Lung (tissue), 16 donors: ENCODE results near the gene USP21. TPM values are rescaled to one million over a fixed set of nuclear protein-coding genes. Genes with fewer than 3 reads are reported as not detected.

Experiments
- ATAC-seq: fragments of 200-7000 bp; cut with Tn5 transposase; one replicate; pipeline ENCODE4 v1.9.1; 2020; ENCODE audit warnings: moderate number of reproducible peaks; ENCODE audit not compliant: insufficient read depth, low FRiP score
- DNase-seq, 3 donors: peaks; one replicate each; pipeline ENCODE4 v3.0.0-alpha.2; 2013 to 2017
- H3K27ac ChIP-seq, 2 donors: one replicate each; pipeline ENCODE4 v1.5.1; 2013; ENCODE audit warnings: mild to moderate bottlenecking in 2 of 2, moderate library complexity in 2 of 2, control low read depth in 1 of 2, inconsistent platforms in 1 of 2, low read depth in 1 of 2, low read length in 1 of 2
- H3K27me3 ChIP-seq, 3 donors: one replicate each; pipeline ENCODE4 v1.5.1; 2013; ENCODE audit warnings: low read length in 2 of 3; ENCODE audit not compliant: control insufficient read depth in 3 of 3, insufficient read depth in 3 of 3
- H3K36me3 ChIP-seq, 4 donors: one replicate each; pipeline ENCODE4 v1.5.1; 2013; ENCODE audit warnings: low read length in 4 of 4, mild to moderate bottlenecking in 1 of 4, moderate library complexity in 1 of 4; ENCODE audit not compliant: control insufficient read depth in 4 of 4, insufficient read depth in 4 of 4
- H3K4me1 ChIP-seq, 5 donors: one replicate each; pipeline ENCODE4 v1.5.1; 2013; ENCODE audit warnings: low read length in 5 of 5, mild to moderate bottlenecking in 2 of 5, moderate library complexity in 1 of 5; ENCODE audit not compliant: control insufficient read depth in 5 of 5, insufficient read depth in 5 of 5
- H3K4me3 ChIP-seq: one replicate; pipeline ENCODE4 v1.5.1; 2013; ENCODE audit warnings: mild to moderate bottlenecking, control low read depth, moderate library complexity
- H3K9ac ChIP-seq, 2 donors: one replicate each; pipeline ENCODE4 v1.5.1; 2013; ENCODE audit warnings: low read length in 2 of 2, control low read depth in 1 of 2; ENCODE audit not compliant: insufficient read depth in 1 of 2
- H3K9me3 ChIP-seq, 4 donors: one replicate each; pipeline ENCODE4 v1.5.1; 2013; ENCODE audit warnings: low read length in 3 of 4, mild to moderate bottlenecking in 1 of 4, moderate library complexity in 1 of 4; ENCODE audit not compliant: control insufficient read depth in 4 of 4, insufficient read depth in 3 of 4
- WGBS, 2 donors: extraction: QIAGEN DNeasy Blood & Tissue Kit; methylation state at CpG; one replicate each; pipeline ENCODE4 v1.1.7; 2013; 5-methylcytosine and 5-hydroxymethylcytosine counted together
- long read RNA-seq, 5 donors: transcript quantifications; one replicate each; lab custom pipeline, GENCODE V29; 2026
- polyA plus RNA-seq, 2 donors: library from polyadenylated mRNA; stranded (reverse); fragments of 200-250 nt; gene quantifications; one replicate each; pipeline ENCODE4 v1.2.1, GENCODE V29; 2013
- total RNA-seq, 2 donors: library from RNA; depleted of rRNA in 1 of 2; stranded (reverse); fragments of >200 nt in 1 of 2; gene quantifications; one replicate each; pipeline ENCODE4 v1.2.1, GENCODE V29; 2014 to 2021
- TF ChIP-seq, protein P1 (sequence below): IDR thresholded peaks from 2 replicates; pipeline ENCODE4 v1.5.1; 2012; ENCODE audit warnings: mild to moderate bottlenecking; ENCODE audit errors: control extremely low read depth, extremely low read depth
- donor health status: control.
- donor health status: control.
- donor health status: Bipolar disorder and iron deficiency.
- donor health status: healthy.
- donor health status: DM: yes; HTN: yes; CAD: no.

The USP21 gene, protein sequence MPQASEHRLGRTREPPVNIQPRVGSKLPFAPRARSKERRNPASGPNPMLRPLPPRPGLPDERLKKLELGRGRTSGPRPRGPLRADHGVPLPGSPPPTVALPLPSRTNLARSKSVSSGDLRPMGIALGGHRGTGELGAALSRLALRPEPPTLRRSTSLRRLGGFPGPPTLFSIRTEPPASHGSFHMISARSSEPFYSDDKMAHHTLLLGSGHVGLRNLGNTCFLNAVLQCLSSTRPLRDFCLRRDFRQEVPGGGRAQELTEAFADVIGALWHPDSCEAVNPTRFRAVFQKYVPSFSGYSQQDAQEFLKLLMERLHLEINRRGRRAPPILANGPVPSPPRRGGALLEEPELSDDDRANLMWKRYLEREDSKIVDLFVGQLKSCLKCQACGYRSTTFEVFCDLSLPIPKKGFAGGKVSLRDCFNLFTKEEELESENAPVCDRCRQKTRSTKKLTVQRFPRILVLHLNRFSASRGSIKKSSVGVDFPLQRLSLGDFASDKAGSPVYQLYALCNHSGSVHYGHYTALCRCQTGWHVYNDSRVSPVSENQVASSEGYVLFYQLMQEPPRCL
- total RNA-seq (10 to 100 TPM; 22.6 to 28.6 TPM), polyA plus RNA-seq (10 to 100 TPM; 18.2 to 19.9 TPM)
- long read RNA-seq, donor 1, transcript USP21-201 (13 exons, 2,195 nt), result major isoform, 12 of 14 reads
- long read RNA-seq, donor 1, partial matches to known transcripts, result 0 of 14 reads
- long read RNA-seq, donor 1, other reads (novel, unspliced or antisense), result 0 of 14 reads
- long read RNA-seq, donor 2, partial matches to known transcripts, result 0 of 2 reads
- long read RNA-seq, donor 2, other reads (novel, unspliced or antisense), result 0 of 2 reads
- long read RNA-seq, donor 3, partial matches to known transcripts, result 0 of 4 reads
- long read RNA-seq, donor 3, other reads (novel, unspliced or antisense), result 0 of 4 reads
- long read RNA-seq, donor 4, partial matches to known transcripts, result 0 of 3 reads
- long read RNA-seq, donor 4, other reads (novel, unspliced or antisense), result 0 of 3 reads
- long read RNA-seq, donor 5, transcript USP21-201 (13 exons, 2,195 nt), result major isoform, 5 of 9 reads
- long read RNA-seq, donor 5, partial matches to known transcripts, result 0 of 9 reads
- long read RNA-seq, donor 5, other reads (novel, unspliced or antisense), result 0 of 9 reads

DNA sequence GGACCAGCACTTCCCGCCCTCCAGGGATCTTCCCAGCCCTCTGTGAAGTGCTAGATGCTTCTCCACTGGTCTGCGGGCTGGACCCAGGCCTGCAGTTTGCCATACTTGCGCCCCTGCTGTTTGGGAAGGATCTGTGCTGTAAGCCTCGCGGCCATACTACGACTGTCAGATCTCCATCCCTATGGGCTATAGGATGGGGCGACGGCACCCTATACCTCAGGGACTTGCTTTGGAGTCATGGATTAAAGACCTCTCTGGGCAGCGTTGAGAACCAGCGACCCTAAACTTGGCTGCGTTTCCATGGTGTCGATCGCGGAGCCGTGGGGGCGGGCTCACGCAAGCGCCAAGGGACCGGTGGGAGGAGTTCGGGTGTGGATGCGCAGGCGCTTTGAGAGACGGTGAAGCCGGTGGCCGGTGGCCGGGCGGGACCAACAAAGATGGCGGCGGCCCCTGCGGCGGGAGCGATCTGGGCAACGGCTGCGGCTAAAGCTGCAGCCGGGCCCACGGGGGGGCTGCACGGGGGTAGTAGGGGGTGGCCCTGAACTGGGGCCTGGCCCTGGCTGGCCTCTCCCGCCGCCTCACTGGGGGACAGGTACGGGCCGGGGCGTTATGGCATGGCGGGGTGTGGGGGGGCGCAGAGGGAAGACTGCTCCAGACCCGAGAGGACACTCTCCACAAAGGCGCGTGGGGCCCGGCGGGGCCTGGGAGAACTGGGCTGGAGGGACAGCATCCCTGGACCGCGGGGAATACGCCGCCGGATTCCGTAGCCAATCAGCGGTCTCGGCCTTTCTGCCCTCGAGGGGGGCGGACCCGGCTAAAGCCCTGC, at the start of gene USP21:
USP21 (plus strand) TSS at position 414 of the 826 bp plus-strand sequence. CDS start 1,141 bp downstream, outside the sequence.
- peak; percentile 95 for ATAC-seq

DNA sequence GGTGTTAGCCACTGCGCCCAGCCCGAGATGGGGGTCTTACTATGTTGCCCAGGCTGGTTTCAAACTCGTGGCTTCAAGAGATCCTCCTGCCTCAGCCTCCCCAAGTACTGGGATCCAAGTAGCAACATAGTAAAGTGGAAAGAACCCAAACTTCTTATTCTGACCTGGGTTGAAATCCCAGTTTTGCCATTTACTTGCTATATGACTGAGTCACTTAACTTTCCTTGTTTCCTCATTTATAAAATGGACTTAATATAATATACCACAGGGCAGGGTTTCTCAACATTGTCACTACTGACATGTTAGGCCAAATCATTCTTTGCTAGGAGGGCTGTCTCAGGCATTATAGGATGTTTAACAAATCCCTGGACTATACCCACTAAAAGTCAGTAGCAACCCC, 48.2 kb upstream of the USP21 start:
- H3K27me3 ChIP-seq, result no peaks in the 10 kb centered on the region
- TF ChIP-seq, protein P1, sequence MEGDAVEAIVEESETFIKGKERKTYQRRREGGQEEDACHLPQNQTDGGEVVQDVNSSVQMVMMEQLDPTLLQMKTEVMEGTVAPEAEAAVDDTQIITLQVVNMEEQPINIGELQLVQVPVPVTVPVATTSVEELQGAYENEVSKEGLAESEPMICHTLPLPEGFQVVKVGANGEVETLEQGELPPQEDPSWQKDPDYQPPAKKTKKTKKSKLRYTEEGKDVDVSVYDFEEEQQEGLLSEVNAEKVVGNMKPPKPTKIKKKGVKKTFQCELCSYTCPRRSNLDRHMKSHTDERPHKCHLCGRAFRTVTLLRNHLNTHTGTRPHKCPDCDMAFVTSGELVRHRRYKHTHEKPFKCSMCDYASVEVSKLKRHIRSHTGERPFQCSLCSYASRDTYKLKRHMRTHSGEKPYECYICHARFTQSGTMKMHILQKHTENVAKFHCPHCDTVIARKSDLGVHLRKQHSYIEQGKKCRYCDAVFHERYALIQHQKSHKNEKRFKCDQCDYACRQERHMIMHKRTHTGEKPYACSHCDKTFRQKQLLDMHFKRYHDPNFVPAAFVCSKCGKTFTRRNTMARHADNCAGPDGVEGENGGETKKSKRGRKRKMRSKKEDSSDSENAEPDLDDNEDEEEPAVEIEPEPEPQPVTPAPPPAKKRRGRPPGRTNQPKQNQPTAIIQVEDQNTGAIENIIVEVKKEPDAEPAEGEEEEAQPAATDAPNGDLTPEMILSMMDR, result no peak
- peaks cover 0 to 12% (median 0%) of the 10 kb centered on the region in 5 donors for H3K4me1 ChIP-seq
- ATAC-seq, result no peak
- H3K4me3 ChIP-seq, result no peak overlapping the region
- H3K9ac ChIP-seq, result no peak overlapping the region
- peaks cover 0 to 5% (median 1%) of the 10 kb centered on the region in 4 donors for H3K36me3 ChIP-seq
- H3K9me3 ChIP-seq, result no peaks in the 10 kb centered on the region
- no peak for DNase-seq
- WGBS, 2 donors, result 97 to 98% methylated on average over 3 of the region's 3 CpGs
- H3K27ac ChIP-seq, result no peak overlapping the region

More for the DNA sequence above, at the start of gene USP21:
- peak within 1 kb of the TSS; percentile 75 to 87 for H3K9ac ChIP-seq
- peak within 1 kb of the TSS; percentile 82 to 95 for H3K27ac ChIP-seq
- H3K4me3 ChIP-seq, result peak within 1 kb of the TSS; percentile 93
- peaks cover 4 to 25% (median 8%) of the 10 kb centered on the region in 5 donors for H3K4me1 ChIP-seq
- no peaks in the 10 kb centered on the region for H3K9me3 ChIP-seq
- peak; percentile 95 to 97 (median 96) for DNase-seq
- TF ChIP-seq, protein P1, result no peak
- H3K27me3 ChIP-seq, result no peaks in the 10 kb centered on the region
- H3K36me3 ChIP-seq, result peaks cover 2 to 32% (median 13%) of the 10 kb centered on the region in 4 donors
- 1 to 4% methylated on average over 55 to 60 of the region's 60 CpGs for WGBS, 2 donors

DNA sequence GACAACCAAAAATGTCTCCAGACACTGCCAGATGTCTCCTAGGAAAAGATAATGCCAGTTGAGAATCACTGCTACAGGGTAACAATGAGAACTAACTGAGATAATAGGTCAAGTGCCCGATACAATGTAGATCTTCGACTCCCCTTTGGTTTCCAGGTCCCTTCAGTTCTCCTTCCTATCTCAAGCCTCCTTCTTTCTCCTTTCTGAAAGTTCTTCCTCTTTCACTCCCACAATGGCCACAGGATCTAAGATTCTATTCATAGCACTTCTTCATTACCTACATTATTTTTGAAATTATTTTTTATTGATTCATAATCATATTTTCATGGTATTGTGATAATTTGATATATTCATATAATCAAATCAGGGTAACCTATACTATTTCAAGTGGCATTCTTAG, 47.8 kb upstream of the USP21 start:
- TF ChIP-seq, protein P1, result no peak
- WGBS, 2 donors, result 35 to 61% methylated on average over 2 of the region's 2 CpGs
- no peak for DNase-seq
- Histone ChIP-seq H3K4me1 (peaks cover 0 to 13% (median 1%) of the 10 kb centered on the region in 5 donors), H3K4me3 (no peak overlapping the region), H3K9me3 (no peaks in the 10 kb centered on the region), H3K27me3 (no peaks in the 10 kb centered on the region), H3K36me3 (peaks cover 0 to 5% (median 1%) of the 10 kb centered on the region in 4 donors), H3K9ac (no peak overlapping the region), H3K27ac (no peak overlapping the region)
- no peak for ATAC-seq
